CD14-positive monocyte (primary cell): Measurements from ENCODE around the gene EMC10. TPM values are rescaled to one million over a fixed set of nuclear protein-coding genes. Genes with fewer than 3 reads are reported as not detected.

Source experiments
- DNase-seq, 3 donors: peaks; one replicate each; pipeline ENCODE4 v3.0.0-alpha.2; 2011 to 2022
- H2AFZ ChIP-seq: 2 replicates; pipeline ENCODE4 v1.6.0; 2012; ENCODE audit warnings: mild to moderate bottlenecking, low read depth, low read length, inconsistent platforms; ENCODE audit not compliant: insufficient read depth, poor library complexity, severe bottlenecking
- H3K27ac ChIP-seq, 2 donors: 1 replicate in 1 of 2; 2 replicates in 1 of 2; pipeline ENCODE4 v1.5.1; 2012 to 2013; ENCODE audit warnings: low read length in 2 of 2, control low read depth in 1 of 2, inconsistent platforms in 1 of 2, low read depth in 1 of 2, mild to moderate bottlenecking in 1 of 2
- H3K27me3 ChIP-seq, 2 donors: one replicate each; pipeline versions ENCODE4 v1.6.0 to v1.6.1; 2011 to 2013; ENCODE audit warnings: low read length in 2 of 2; ENCODE audit not compliant: control insufficient read depth in 2 of 2, insufficient read depth in 2 of 2
- H3K36me3 ChIP-seq, 2 donors: replicated peaks in 1 of 2; 1 replicate in 1 of 2; 2 replicates in 1 of 2; pipeline versions ENCODE4 v1.5.1 to v1.6.1; 2012 to 2013; ENCODE audit warnings: low read length in 2 of 2, control low read depth in 1 of 2, inconsistent platforms in 1 of 2, mild to moderate bottlenecking in 1 of 2; ENCODE audit not compliant: insufficient read depth in 2 of 2, control insufficient read depth in 1 of 2
- H3K4me1 ChIP-seq, 2 donors: 1 replicate in 1 of 2; 2 replicates in 1 of 2; pipeline versions ENCODE4 v1.5.1 to v1.6.1; 2012 to 2013; ENCODE audit warnings: low read length in 2 of 2, control low read depth in 1 of 2, inconsistent platforms in 1 of 2, mild to moderate bottlenecking in 1 of 2, moderate library complexity in 1 of 2; ENCODE audit not compliant: insufficient read depth in 2 of 2, control insufficient read depth in 1 of 2
- H3K4me2 ChIP-seq: replicated peaks from 2 replicates; pipeline ENCODE3; 2012; ENCODE audit warnings: low read length, moderate library complexity, mild to moderate bottlenecking; ENCODE audit not compliant: poor library complexity, severe bottlenecking; ENCODE audit errors: extremely low read depth
- H3K4me3 ChIP-seq, 3 experiments: fragments of 200-600 bp in 1 of 3; sonication (generic) in 1 of 3; replicated peaks in 1 of 3; 1 replicate in 2 of 3; 2 replicates in 1 of 3; pipeline ENCODE4 v1.5.1; 2011 to 2013; ENCODE audit warnings: low read length in 3 of 3, mild to moderate bottlenecking in 3 of 3, control low read depth in 2 of 3, low read depth in 2 of 3, inconsistent platforms in 1 of 3, moderate library complexity in 1 of 3
- H3K79me2 ChIP-seq: 2 replicates; pipeline ENCODE4 v1.6.0; 2012; ENCODE audit warnings: mild to moderate bottlenecking, control low read depth, inconsistent platforms, low read length, moderate library complexity; ENCODE audit not compliant: insufficient read depth
- H3K9ac ChIP-seq: 2 replicates; pipeline ENCODE4 v1.6.0; 2017; ENCODE audit warnings: low read length, mild to moderate bottlenecking; ENCODE audit not compliant: insufficient read depth, poor library complexity, severe bottlenecking
- H3K9me3 ChIP-seq, 2 donors: replicated peaks in 1 of 2; 1 replicate in 1 of 2; 2 replicates in 1 of 2; pipeline versions ENCODE4 v1.5.1 to v1.6.1; 2012 to 2013; ENCODE audit warnings: low read length in 2 of 2, control low read depth in 1 of 2; ENCODE audit not compliant: control insufficient read depth in 1 of 2, insufficient read depth in 1 of 2
- H4K20me1 ChIP-seq: 2 replicates; pipeline ENCODE4 v1.6.0; 2012; ENCODE audit warnings: mild to moderate bottlenecking, low read length, control low read depth, moderate library complexity; ENCODE audit not compliant: insufficient read depth
- H3K27ac Mint-ChIP-seq, 7 donors: one replicate each; pipeline ENCODE4 v1.8.0; 2020; ENCODE audit warnings: mild to moderate bottlenecking in 7 of 7, mixed read lengths in 7 of 7, moderate library complexity in 6 of 7, inconsistent platforms in 2 of 7
- H3K27me3 Mint-ChIP-seq, 3 donors: one replicate each; pipeline ENCODE4 v1.8.0; 2021 to 2022; ENCODE audit warnings: low read depth in 3 of 3, mild to moderate bottlenecking in 3 of 3, mixed read lengths in 3 of 3, moderate library complexity in 3 of 3, inconsistent platforms in 1 of 3
- H3K36me3 Mint-ChIP-seq, 2 donors: one replicate each; pipeline ENCODE4 v1.8.0; 2020; ENCODE audit warnings: mixed read lengths in 2 of 2, inconsistent platforms in 1 of 2, mild to moderate bottlenecking in 1 of 2
- H3K4me1 Mint-ChIP-seq: one replicate; pipeline ENCODE4 v1.8.0; 2020; ENCODE audit warnings: mild to moderate bottlenecking, mixed read lengths
- H3K4me3 Mint-ChIP-seq, 2 donors: one replicate each; pipeline ENCODE4 v1.8.0; 2020; ENCODE audit warnings: mild to moderate bottlenecking in 2 of 2, mixed read lengths in 2 of 2, moderate library complexity in 1 of 2
- H3K9me3 Mint-ChIP-seq, 7 donors: one replicate each; pipeline ENCODE4 v1.8.0; 2020 to 2022; ENCODE audit warnings: mixed read lengths in 7 of 7, mild to moderate bottlenecking in 6 of 7, moderate library complexity in 6 of 7, inconsistent platforms in 2 of 7
- CTCF ChIP-seq: fragments of 200-600 bp; IDR thresholded peaks from one replicate; pipeline ENCODE4 v1.8.0; 2022; ENCODE audit warnings: antibody characterized with exemption, mild to moderate bottlenecking
- WGBS: methylation state at CpG from one replicate; pipeline ENCODE4 v1.1.5; 2013; ENCODE audit warnings: missing lambda C conversion rate; ENCODE audit not compliant: insufficient coverage; 5-methylcytosine and 5-hydroxymethylcytosine counted together
- intact Hi-C, 2 donors: fragments of 100-400 bp; cut with micrococcal nuclease; formaldehyde crosslinking; loops; one replicate each; pipeline versions ENCODE4 v1.15.0 to v1.15.1; 2023
- polyA plus RNA-seq, 3 donors: library from polyadenylated mRNA; depleted of rRNA in 1 of 3; unstranded in 2 of 3; stranded (reverse) in 1 of 3; fragments of 300-500 nt in 2 of 3; fragments of >200 nt in 1 of 3; fragmentation: Illumina TruSeq in 2 of 3; gene quantifications; 1 replicate in 2 of 3; 2 replicates in 1 of 3; pipeline ENCODE4 v1.2.3, GENCODE V29; 2012 to 2021

EMC10 gene
- polyA plus RNA-seq, 3 donors = 8.5 to 50.4 (median 9.3) TPM

- no peak overlapping the region for H3K4me2 ChIP-seq
- no peak overlapping the region for H3K9ac ChIP-seq
- H3K27me3 Mint-ChIP-seq = peaks cover 16 to 41% (median 33%) of the 10 kb centered on the region in 3 donors
- H3K79me2 ChIP-seq = no peaks in the 10 kb centered on the region
- no peaks in the 10 kb centered on the region for H3K36me3 ChIP-seq
- no peak for DNase-seq
- peaks cover 0 to 10% of the 10 kb centered on the region in 2 donors for H3K27me3 ChIP-seq
- no peaks in the 10 kb centered on the region for H4K20me1 ChIP-seq
- no peak overlapping the region for H3K27ac ChIP-seq
- no peak overlapping the region for H3K4me3 ChIP-seq
- WGBS = 58% methylated on average over 11 of the region's 12 CpGs
- H3K4me1 ChIP-seq = peaks cover 15 to 17% of the 10 kb centered on the region in 2 donors
- no peak overlapping the region for H2AFZ ChIP-seq
- no peaks in the 10 kb centered on the region for H3K9me3 Mint-ChIP-seq
- peak overlapping the region in 1 of 2 donors; percentile 39 for H3K4me3 Mint-ChIP-seq
- H3K36me3 Mint-ChIP-seq = no peaks in the 10 kb centered on the region
- H3K9me3 ChIP-seq = no peaks in the 10 kb centered on the region
- no peak for TF ChIP-seq CTCF
- H3K27ac Mint-ChIP-seq = peak overlapping the region in 1 of 7 donors; percentile 18
- H3K4me1 Mint-ChIP-seq = peaks cover 18% of the 10 kb centered on the region
- intact Hi-C loops = loop anchor here in 1 of 2 donors (5.0 kb wide), 1 partner anchor 47 kb away; no protein-coding TSS in a partner anchor
These were observed 41.8 kb upstream of the EMC10 start for GRCh38 chr19:50434525-50434924.

- Histone ChIP-seq H3K36me3 (no peaks in the 10 kb centered on the region), H3K27me3 (peaks cover 0 to 10% of the 10 kb centered on the region in 2 donors), H3K4me3 (no peak overlapping the region), H4K20me1 (no peaks in the 10 kb centered on the region), H3K4me1 (peaks cover 15 to 17% of the 10 kb centered on the region in 2 donors), H3K27ac (no peak overlapping the region), H3K79me2 (no peaks in the 10 kb centered on the region), H3K9me3 (no peaks in the 10 kb centered on the region), H2AFZ (no peak overlapping the region), H3K9ac (no peak overlapping the region), H3K4me2 (no peak overlapping the region)
- Mint-ChIP-seq H3K4me3 (no peak overlapping the region), H3K27me3 (peaks cover 20 to 40% (median 32%) of the 10 kb centered on the region in 3 donors), H3K27ac (no peak overlapping the region), H3K9me3 (no peaks in the 10 kb centered on the region), H3K4me1 (peaks cover 18% of the 10 kb centered on the region), H3K36me3 (no peaks in the 10 kb centered on the region)
- WGBS = 88% methylated on average over 14 of the region's 17 CpGs
- no peak for DNase-seq
- intact Hi-C loops = no loop called here
- no peak for TF ChIP-seq CTCF
These were observed 41.1 kb upstream of the EMC10 start for GRCh38 chr19:50435221-50435620.
